Activated naive CD8-positive, alpha-beta T cell treated with anti-CD3 and anti-CD28 coated beads, Interleukin-2, amount 50 U/mL, for 16 hours (primary cell): ENCODE results near the gene METTL27.
"Not testable (repeated sequence)": the region's sequence is repeated elsewhere in the genome, so short reads cannot be mapped to it uniquely, and the experiment has no call there.

Source experiments
- DNase-seq: peaks from one replicate; pipeline ENCODE4 v3.0.0-alpha.2; 2020; ENCODE audit warnings: low read depth, low spot score

The METTL27 gene

GRCh38 chr7:73839290-73839689 lies 3.0 kb downstream of the METTL27 start:
- DNase-seq: no peak

- no peak for DNase-seq
Observed at GRCh38 chr7:73838642-73839041, 3.7 kb downstream of the METTL27 start.

- DNase-seq: not testable (repeated sequence)
Observed at GRCh38 chr7:73837167-73837566, 5.1 kb downstream of the METTL27 start.

- no peak for DNase-seq
Observed at GRCh38 chr7:73834626-73835191, 7.6 kb downstream of the METTL27 start.

- no peak for DNase-seq
Observed at GRCh38 chr7:73833251-73833919, 8.9 kb downstream of the METTL27 start.

GRCh38 chr7:73832806-73833205 lies 9.5 kb downstream of the METTL27 start:
- DNase-seq: no peak

GRCh38 chr7:73831834-73832651 lies 10.3 kb downstream of the METTL27 start:
- DNase-seq: no peak

GRCh38 chr7:73831584-73831833 lies 10.8 kb downstream of the METTL27 start:
- DNase-seq: no peak

GRCh38 chr7:73830681-73831583 lies 11.4 kb downstream of the METTL27 start, which contains the start of gene CLDN4:
Gene CLDN4, plus strand, starts transcription at chr7:73830996. Its CDS starts 206 bp downstream, at chr7:73831202.
- DNase-seq: no peak

- no peak for DNase-seq
Observed at GRCh38 chr7:73829921-73830680, 12.2 kb downstream of the METTL27 start.

GRCh38 chr7:73829505-73829904 lies 12.8 kb downstream of the METTL27 start:
- DNase-seq: no peak

- no peak for DNase-seq
Observed at GRCh38 chr7:73828972-73829371, 13.3 kb downstream of the METTL27 start.

GRCh38 chr7:73828107-73828803 lies 14.1 kb downstream of the METTL27 start:
- DNase-seq: no peak

GRCh38 chr7:73827567-73828106 lies 14.7 kb downstream of the METTL27 start:
- no peak for DNase-seq

- no peak for DNase-seq
Observed at GRCh38 chr7:73824986-73825385, 17.3 kb downstream of the METTL27 start.

GRCh38 chr7:73823873-73824592 lies 18.3 kb downstream of the METTL27 start:
- DNase-seq: no peak

- DNase-seq: no peak
Observed at GRCh38 chr7:73823257-73823656, 19.1 kb downstream of the METTL27 start.

GRCh38 chr7:73822319-73823173 lies 19.8 kb downstream of the METTL27 start:
- no peak for DNase-seq
